ENCODE results near the gene TADA2B. TPM values are rescaled to one million over a fixed set of nuclear protein-coding genes. Genes with fewer than 3 reads are reported as not detected.

Gene TADA2B
- total and polyA plus RNA-seq, 2 of the 4 experiments (the other 2 are of a cell fraction): 6.1 to 8.6 TPM

DNA sequence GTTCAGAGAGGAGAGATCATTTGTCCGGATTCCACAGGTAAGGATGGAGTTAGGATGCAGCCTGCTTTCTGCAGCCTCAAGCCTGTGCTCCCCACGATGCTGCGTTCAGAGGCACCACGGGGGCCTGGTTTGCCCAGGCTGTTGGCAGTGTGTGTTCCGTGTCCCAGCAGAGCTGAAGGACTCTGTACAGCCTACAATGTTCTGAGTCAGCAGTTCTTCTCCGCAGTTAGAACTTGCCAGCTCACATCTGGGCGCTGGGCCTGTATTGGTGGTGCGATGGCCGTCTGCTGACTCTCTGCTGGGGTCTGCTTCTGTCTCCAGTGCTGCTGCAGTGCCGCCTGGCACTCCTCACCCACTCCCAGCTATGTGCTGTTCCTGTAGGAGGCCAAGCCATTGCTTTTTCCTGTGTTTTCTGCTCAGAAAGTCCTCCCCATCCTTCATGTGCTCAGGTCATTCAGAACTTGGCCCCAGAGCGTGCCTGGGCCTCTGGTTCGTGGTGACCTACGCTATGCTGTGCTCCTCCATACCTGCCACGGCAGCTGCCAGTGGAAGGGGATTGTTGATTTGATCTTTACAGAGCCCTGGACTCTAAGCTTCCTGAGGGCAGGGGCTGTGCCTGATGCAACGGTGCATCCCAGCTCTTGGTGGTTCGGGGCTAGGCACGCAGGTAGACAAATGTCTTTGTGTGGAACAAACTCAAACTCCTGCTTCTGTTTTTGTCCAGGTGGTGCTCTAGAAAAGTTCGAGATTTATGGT, 42.6 kb upstream of the TADA2B start:
- Histone ChIP-seq H3K9me3 (ENCODE audit: control insufficient read depth, insufficient read depth, low read length) (no peaks in the 10 kb centered on the region), H2AK9ac (replicated peaks; ENCODE audit: low read depth, low read length, poor library complexity) (peak overlapping the region; percentile 56), H3K18ac (ENCODE audit: low read depth, low read length) (no peak overlapping the region), H4K8ac (ENCODE audit: low read depth in 2 of 2, low read length in 2 of 2) (no peak overlapping the region), H3K27me3 (ENCODE audit: control insufficient read depth, insufficient read depth, low read length) (no peaks in the 10 kb centered on the region), H3K9me1 (ENCODE audit: insufficient read depth, low read length) (no peaks in the 10 kb centered on the region; the same call in 1 of the 2 replicates), H3K4me1 (ENCODE audit: control insufficient read depth, insufficient read depth, low read length) (no peaks in the 10 kb centered on the region), H3K4me3 (ENCODE audit: insufficient read depth, low read depth, low read length) (no peak overlapping the region), H3K56ac (ENCODE audit: extremely low read depth, insufficient read depth, low read length) (no peak overlapping the region), H3K79me1 (ENCODE audit: low read depth in 1 of 2, low read length in 2 of 2) (peaks cover 11 to 28% of the 10 kb centered on the region in 2 experiments; a peak in 3 of 4 replicates), H3K36me3 (ENCODE audit: control insufficient read depth, insufficient read depth, low read length) (peaks cover 55% of the 10 kb centered on the region), H2AK5ac (ENCODE audit: low read depth, low read length) (no peak overlapping the region), H2BK5ac (ENCODE audit: low read depth, low read length, poor library complexity, severe bottlenecking) (no peak overlapping the region), H3K14ac (replicated peaks; ENCODE audit: low read depth, low read length) (no peak overlapping the region), H4K91ac (ENCODE audit: insufficient read depth, low read depth, low read length) (no peak overlapping the region), H2BK120ac (ENCODE audit: low read depth, low read length) (no peak overlapping the region), H3K23ac (ENCODE audit: low read depth, low read length) (no peak overlapping the region), H3K4ac (ENCODE audit: low read depth, low read length) (no peak overlapping the region), H4K5ac (ENCODE audit: low read depth, low read length) (no peak overlapping the region), H4K20me1 (ENCODE audit: insufficient read depth, low read length) (no peaks in the 10 kb centered on the region), H3K9ac (ENCODE audit: low read depth, low read length) (no peak overlapping the region), H3K4me2 (ENCODE audit: low read depth, low read length) (no peak overlapping the region), H2AFZ (replicated peaks; ENCODE audit: low read length, poor library complexity) (no peak overlapping the region), H3K27ac (ENCODE audit: insufficient read depth, low read length) (no peak overlapping the region), H2BK15ac (ENCODE audit: low read depth, low read length) (no peak overlapping the region), H2BK20ac (ENCODE audit: low read depth, low read length) (no peak overlapping the region)
- DNase-seq (no peak), ATAC-seq (ENCODE audit: low read depth) (no peak)
- ChIA-PET POLR2A (ENCODE audit: unreplicated experiment) (no interaction called here), CTCF (interaction anchor here (0.8 kb wide), 1 partner anchor 117 kb away, joined by 3 read pairs; no protein-coding TSS in a partner anchor)
- intact Hi-C loops (cut with micrococcal nuclease) (no loop called here), dilution Hi-C loops (cut with HindIII; ENCODE audit: low sequenced_read_pairs, unreplicated experiment) (no loop called here), in situ Hi-C loops (cut with MboI; ENCODE audit: low sequenced_read_pairs) (no loop called here)
- no TSS peak for BruUV-seq (replicated peaks)
- TF ChIP-seq RCOR1 (IDR thresholded peaks at IDR 0.05; ENCODE audit: insufficient replicate concordance, low read length) (no peak), MXI1 (IDR thresholded peaks at IDR 0.05; ENCODE audit: borderline replicate concordance, low read depth, low read length) (no peak), MAFK (IDR thresholded peaks at IDR 0.05; ENCODE audit: low read depth, low read length) (peak; percentile 68), RAD21 (IDR thresholded peaks at IDR 0.05; ENCODE audit: low read length) (no peak), MAZ (IDR thresholded peaks at IDR 0.05; ENCODE audit: borderline replicate concordance, low read depth, low read length) (no peak), CEBPB (IDR thresholded peaks at IDR 0.05; ENCODE audit: low read depth, low read length) (no peak), RFX5 (IDR thresholded peaks at IDR 0.05; ENCODE audit: low read depth, low read length) (no peak), FOS (IDR thresholded peaks at IDR 0.05; ENCODE audit: low read depth, low read length) (no peak)
- 96% methylated on average over 9 of the region's 18 CpGs; no CpG with 5 or more reads in 1 of the 2 experiments for WGBS, 2 experiments (ENCODE audit: extremely low coverage in 2 of 2, insufficient read length in 1 of 2)

All from IMR-90 (cell line).